Measurements from ENCODE around the gene PACRG.

- TF ChIP-seq POLR2AphosphoS5 (IDR thresholded peaks at IDR 0.05; ENCODE audit: low read depth, low read length) (no peak), MXI1 (IDR thresholded peaks at IDR 0.05; ENCODE audit: low read depth, low read length) (no peak), RAD21 (IDR thresholded peaks at IDR 0.05; ENCODE audit: low read length) (no peak), NFIC (IDR thresholded peaks at IDR 0.05; ENCODE audit: borderline replicate concordance) (no peak), CTCF (IDR thresholded peaks at IDR 0.05) (no peak), REST (IDR thresholded peaks at IDR 0.05; ENCODE audit: low read depth, low read length) (no peak), EZH2phosphoT487 (IDR thresholded peaks at IDR 0.05; ENCODE audit: borderline replicate concordance, low read depth) (no peak), FOXJ3 (CRISPR knock-in tag; IDR thresholded peaks at IDR 0.05) (no peak), PBX3 (IDR thresholded peaks at IDR 0.05) (no peak)
These were observed 615.1 kb downstream of the PACRG start for GRCh38 chr6:163342571-163343539.
